Neural crest cell (in vitro differentiated cells): ENCODE results near the gene ATP12A. TPM values are rescaled to one million over a fixed set of nuclear protein-coding genes. Genes with fewer than 3 reads are reported as not detected.

ENCODE experiments used
- DNase-seq: peaks from one replicate; pipeline ENCODE4 v3.0.0; 2021; ENCODE audit warnings: low read depth, mixed read lengths, low spot score
- H3K27ac Mint-ChIP-seq: one replicate; pipeline ENCODE4 v1.8.0; 2021; ENCODE audit warnings: mild to moderate bottlenecking, mixed read lengths; ENCODE audit not compliant: unreplicated experiment
- H3K27me3 Mint-ChIP-seq: 2 replicates; pipeline ENCODE4 v1.8.0; 2021; ENCODE audit warnings: low read depth, mild to moderate bottlenecking, mixed read lengths
- H3K36me3 Mint-ChIP-seq: 2 replicates; pipeline ENCODE4 v1.8.0; 2021; ENCODE audit warnings: low read depth, mild to moderate bottlenecking, mixed read lengths
- H3K4me1 Mint-ChIP-seq: 2 replicates; pipeline ENCODE4 v1.8.0; 2021; ENCODE audit warnings: mixed read lengths
- H3K4me3 Mint-ChIP-seq: one replicate; pipeline ENCODE4 v1.8.0; 2021; ENCODE audit warnings: mild to moderate bottlenecking, mixed read lengths
- H3K9me3 Mint-ChIP-seq: 2 replicates; pipeline ENCODE4 v1.8.0; 2021; ENCODE audit warnings: mixed read lengths
- CTCF ChIP-seq: fragments of 200-600 bp; sonication (generic); conservative IDR thresholded peaks from 2 replicates; pipeline ENCODE4 v1.5.0; 2021; ENCODE audit warnings: antibody characterized with exemption, mild to moderate bottlenecking
- total RNA-seq: library from RNA; stranded (reverse); gene quantifications from 2 replicates; pipeline ENCODE4 v1.2.1, GENCODE V29; 2021

ATP12A gene
- total RNA-seq, 1 donor from 2014 or later = 0.12 TPM

- Mint-ChIP-seq H3K4me3 (no peak overlapping the region), H3K27ac (no peak overlapping the region), H3K9me3 (no peaks in the 10 kb centered on the region), H3K36me3 (no peaks in the 10 kb centered on the region), H3K27me3 (peaks cover 37% of the 10 kb centered on the region), H3K4me1 (no peaks in the 10 kb centered on the region)
- no peak for TF ChIP-seq CTCF
- DNase-seq = no peak
Observed at GRCh38 chr13:24694907-24695306, 14.7 kb downstream of the ATP12A start.

- Mint-ChIP-seq H3K36me3 (no peaks in the 10 kb centered on the region), H3K27me3 (peaks cover 21% of the 10 kb centered on the region), H3K4me3 (no peak overlapping the region), H3K9me3 (no peaks in the 10 kb centered on the region), H3K4me1 (no peaks in the 10 kb centered on the region), H3K27ac (peak overlapping the region; percentile 1)
- no peak for TF ChIP-seq CTCF
- no peak for DNase-seq
Observed at GRCh38 chr13:24698686-24699085, 18.5 kb downstream of the ATP12A start.

GRCh38 chr13:24699541-24699940, 19.3 kb downstream of the ATP12A start:
- no peak overlapping the region for H3K27ac Mint-ChIP-seq
- no peaks in the 10 kb centered on the region for H3K9me3 Mint-ChIP-seq
- H3K4me3 Mint-ChIP-seq = no peak overlapping the region
- H3K27me3 Mint-ChIP-seq = peaks cover 18% of the 10 kb centered on the region
- TF ChIP-seq CTCF = no peak
- H3K36me3 Mint-ChIP-seq = no peaks in the 10 kb centered on the region
- DNase-seq = no peak
- no peaks in the 10 kb centered on the region for H3K4me1 Mint-ChIP-seq

GRCh38 chr13:24700539-24700938, 20.3 kb downstream of the ATP12A start:
- no peak for TF ChIP-seq CTCF
- H3K4me3 Mint-ChIP-seq = no peak overlapping the region
- no peaks in the 10 kb centered on the region for H3K4me1 Mint-ChIP-seq
- peaks cover 18% of the 10 kb centered on the region for H3K27me3 Mint-ChIP-seq
- DNase-seq = no peak
- no peaks in the 10 kb centered on the region for H3K9me3 Mint-ChIP-seq
- H3K36me3 Mint-ChIP-seq = no peaks in the 10 kb centered on the region
- no peak overlapping the region for H3K27ac Mint-ChIP-seq

- H3K4me3 Mint-ChIP-seq = no peak overlapping the region
- H3K27me3 Mint-ChIP-seq = no peaks in the 10 kb centered on the region
- no peaks in the 10 kb centered on the region for H3K9me3 Mint-ChIP-seq
- no peaks in the 10 kb centered on the region for H3K36me3 Mint-ChIP-seq
- H3K4me1 Mint-ChIP-seq = no peaks in the 10 kb centered on the region
- DNase-seq = no peak
- no peak overlapping the region for H3K27ac Mint-ChIP-seq
- TF ChIP-seq CTCF = no peak
Observed at GRCh38 chr13:24706886-24707585, 26.8 kb downstream of the ATP12A start.
